Esophagus mucosa (tissue), 1 donor: Measurements from ENCODE around the gene ARHGEF19. TPM values are rescaled to one million over a fixed set of nuclear protein-coding genes. Genes with fewer than 3 reads are reported as not detected.

Experiments used
- ATAC-seq: fragments of 200-7000 bp; cut with Tn5 transposase; one replicate; pipeline ENCODE4 v1.9.1; 2020
- total RNA-seq: library from RNA; stranded (reverse); gene quantifications from one replicate; pipeline ENCODE4 v1.2.4, GENCODE V29; 2023
- donor health status: DM: yes; HTN: yes; CAD: no.

ARHGEF19 gene
- total RNA-seq, 1 donor from 2014 or later: 21.9 TPM

- no peak for ATAC-seq
Observed at GRCh38 chr1:16148329-16149092, 63.9 kb downstream of the ARHGEF19 start.

Other genes starting within 250 kb of the ARHGEF19 start
- 26.5 TPM for gene ZBTB17, start 236.6 kb downstream of the ARHGEF19 start, total RNA-seq
- gene SRARP, start 208.4 kb downstream of the ARHGEF19 start, total RNA-seq: not detected
- 1.6 TPM for gene HSPB7, start 194.6 kb downstream of the ARHGEF19 start, total RNA-seq
- 0.08 TPM for gene CLCNKA, start 190.6 kb downstream of the ARHGEF19 start, total RNA-seq
- not detected for gene CLCNKB, start 168.9 kb downstream of the ARHGEF19 start, total RNA-seq
- 0.80 TPM for gene FAM131C, start 139.0 kb downstream of the ARHGEF19 start, total RNA-seq
- gene EPHA2, start 56.6 kb downstream of the ARHGEF19 start, total RNA-seq: 146 TPM
- 11.4 TPM for gene CPLANE2, start 24.5 kb upstream of the ARHGEF19 start, total RNA-seq
- 11.9 TPM for gene FBXO42, start 139.8 kb upstream of the ARHGEF19 start, total RNA-seq
- gene SZRD1, start 154.6 kb upstream of the ARHGEF19 start, total RNA-seq: 89.9 TPM
- gene SPATA21, start 224.8 kb upstream of the ARHGEF19 start, total RNA-seq: not detected
- gene NECAP2, start 228.1 kb upstream of the ARHGEF19 start, total RNA-seq: 38.1 TPM